ENCODE data around the gene ME1.
"Not testable (repeated sequence)": the region's sequence is repeated elsewhere in the genome, so short reads cannot be mapped to it uniquely, and the experiment has no call there.

DNA sequence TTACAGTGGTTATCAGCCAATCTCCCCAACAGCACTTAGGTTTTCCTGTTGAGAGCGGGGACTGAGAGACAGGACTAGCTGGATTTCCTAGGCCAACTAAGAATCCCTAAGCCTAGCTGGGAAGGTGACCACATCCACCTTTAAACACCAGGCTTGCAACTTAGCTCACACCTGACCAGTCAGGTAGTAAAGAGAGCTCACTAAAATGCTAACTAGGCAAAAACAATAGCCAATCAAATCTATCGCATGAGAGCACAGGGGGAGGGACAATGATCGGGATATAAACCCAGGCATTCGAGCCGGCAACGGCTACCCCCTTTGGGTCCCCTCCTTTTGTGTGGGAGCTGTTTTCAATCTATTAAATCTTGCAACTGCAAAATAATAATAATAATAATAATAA, 19.2 kb upstream of the ME1 start:
- TF ChIP-seq, protein P1, sequence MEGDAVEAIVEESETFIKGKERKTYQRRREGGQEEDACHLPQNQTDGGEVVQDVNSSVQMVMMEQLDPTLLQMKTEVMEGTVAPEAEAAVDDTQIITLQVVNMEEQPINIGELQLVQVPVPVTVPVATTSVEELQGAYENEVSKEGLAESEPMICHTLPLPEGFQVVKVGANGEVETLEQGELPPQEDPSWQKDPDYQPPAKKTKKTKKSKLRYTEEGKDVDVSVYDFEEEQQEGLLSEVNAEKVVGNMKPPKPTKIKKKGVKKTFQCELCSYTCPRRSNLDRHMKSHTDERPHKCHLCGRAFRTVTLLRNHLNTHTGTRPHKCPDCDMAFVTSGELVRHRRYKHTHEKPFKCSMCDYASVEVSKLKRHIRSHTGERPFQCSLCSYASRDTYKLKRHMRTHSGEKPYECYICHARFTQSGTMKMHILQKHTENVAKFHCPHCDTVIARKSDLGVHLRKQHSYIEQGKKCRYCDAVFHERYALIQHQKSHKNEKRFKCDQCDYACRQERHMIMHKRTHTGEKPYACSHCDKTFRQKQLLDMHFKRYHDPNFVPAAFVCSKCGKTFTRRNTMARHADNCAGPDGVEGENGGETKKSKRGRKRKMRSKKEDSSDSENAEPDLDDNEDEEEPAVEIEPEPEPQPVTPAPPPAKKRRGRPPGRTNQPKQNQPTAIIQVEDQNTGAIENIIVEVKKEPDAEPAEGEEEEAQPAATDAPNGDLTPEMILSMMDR (IDR thresholded peaks at IDR 0.05) = not testable (repeated sequence)
- peak; percentile 63 for TF ChIP-seq MAFK (IDR thresholded peaks at IDR 0.05; ENCODE audit: partially characterized antibody)
- not testable (repeated sequence) for TF ChIP-seq POLR2A (IDR thresholded peaks at IDR 0.05; ENCODE audit: low read length); POLR2AphosphoS2 (conservative IDR thresholded peaks at IDR 0.05; ENCODE audit: low read length); HDAC2 (IDR thresholded peaks at IDR 0.05); JUNB (IDR thresholded peaks at IDR 0.05); RCOR1 (IDR thresholded peaks at IDR 0.05; ENCODE audit: low read depth, low read length); RAD21 (conservative IDR thresholded peaks at IDR 0.05 in 1 of 2, IDR thresholded peaks at IDR 0.05 in 1 of 2); RNF2 (IDR thresholded peaks at IDR 0.05; ENCODE audit: borderline replicate concordance, low read depth); CHD2 (IDR thresholded peaks at IDR 0.05; ENCODE audit: low read length, partially characterized antibody); BHLHE40 (IDR thresholded peaks at IDR 0.05; ENCODE audit: low read depth, low read length)
- TF ChIP-seq, protein P2, sequence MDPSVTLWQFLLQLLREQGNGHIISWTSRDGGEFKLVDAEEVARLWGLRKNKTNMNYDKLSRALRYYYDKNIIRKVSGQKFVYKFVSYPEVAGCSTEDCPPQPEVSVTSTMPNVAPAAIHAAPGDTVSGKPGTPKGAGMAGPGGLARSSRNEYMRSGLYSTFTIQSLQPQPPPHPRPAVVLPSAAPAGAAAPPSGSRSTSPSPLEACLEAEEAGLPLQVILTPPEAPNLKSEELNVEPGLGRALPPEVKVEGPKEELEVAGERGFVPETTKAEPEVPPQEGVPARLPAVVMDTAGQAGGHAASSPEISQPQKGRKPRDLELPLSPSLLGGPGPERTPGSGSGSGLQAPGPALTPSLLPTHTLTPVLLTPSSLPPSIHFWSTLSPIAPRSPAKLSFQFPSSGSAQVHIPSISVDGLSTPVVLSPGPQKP (IDR thresholded peaks at IDR 0.05; ENCODE audit: low read depth, low read length) = not testable (repeated sequence)
- TF ChIP-seq, protein P3, sequence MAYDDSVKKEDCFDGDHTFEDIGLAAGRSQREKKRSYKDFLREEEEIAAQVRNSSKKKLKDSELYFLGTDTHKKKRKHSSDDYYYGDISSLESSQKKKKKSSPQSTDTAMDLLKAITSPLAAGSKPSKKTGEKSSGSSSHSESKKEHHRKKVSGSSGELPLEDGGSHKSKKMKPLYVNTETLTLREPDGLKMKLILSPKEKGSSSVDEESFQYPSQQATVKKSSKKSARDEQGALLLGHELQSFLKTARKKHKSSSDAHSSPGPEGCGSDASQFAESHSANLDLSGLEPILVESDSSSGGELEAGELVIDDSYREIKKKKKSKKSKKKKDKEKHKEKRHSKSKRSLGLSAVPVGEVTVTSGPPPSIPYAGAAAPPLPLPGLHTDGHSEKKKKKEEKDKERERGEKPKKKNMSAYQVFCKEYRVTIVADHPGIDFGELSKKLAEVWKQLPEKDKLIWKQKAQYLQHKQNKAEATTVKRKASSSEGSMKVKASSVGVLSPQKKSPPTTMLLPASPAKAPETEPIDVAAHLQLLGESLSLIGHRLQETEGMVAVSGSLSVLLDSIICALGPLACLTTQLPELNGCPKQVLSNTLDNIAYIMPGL (CRISPR knock-in tag; IDR thresholded peaks at IDR 0.05; ENCODE audit: borderline replicate concordance) = not testable (repeated sequence)
